RWPE2 (cell line): ENCODE results near the gene KIF1B.

ENCODE experiments used
- ATAC-seq: fragments of 200-7000 bp; cut with Tn5 transposase; 3 replicates; pipeline ENCODE4 v1.9.1; 2021; ENCODE audit warnings: low read depth
- DNase-seq: peaks from one replicate; pipeline ENCODE4 v3.0.0-alpha.2; 2020; ENCODE audit warnings: low spot score
- H3K27ac ChIP-seq: fragments of 450-650 bp; 2 replicates; pipeline ENCODE4 v1.5.1; 2017; ENCODE audit warnings: mild to moderate bottlenecking; ENCODE audit not compliant: poor library complexity, severe bottlenecking
- H3K27me3 ChIP-seq: fragments of 250-450 bp; sonication (Bioruptor Pico); 2 replicates; pipeline ENCODE4 v1.5.1; 2021; ENCODE audit warnings: mild to moderate bottlenecking, moderate library complexity; ENCODE audit not compliant: insufficient read depth, poor library complexity, severe bottlenecking
- H3K36me3 ChIP-seq: fragments of 250-450 bp; sonication (Bioruptor Pico); 2 replicates; pipeline ENCODE4 v1.5.1; 2020; ENCODE audit warnings: low read depth, mild to moderate bottlenecking, moderate library complexity
- H3K4me1 ChIP-seq: fragments of 250-450 bp; sonication (Bioruptor Pico); 2 replicates; pipeline ENCODE4 v1.5.1; 2021; ENCODE audit warnings: mild to moderate bottlenecking, moderate library complexity; ENCODE audit not compliant: insufficient read depth, poor library complexity, severe bottlenecking
- H3K4me3 ChIP-seq: fragments of 250-450 bp; sonication (Bioruptor Pico); 2 replicates; pipeline ENCODE4 v1.5.1; 2021; ENCODE audit warnings: mild to moderate bottlenecking, moderate library complexity; ENCODE audit not compliant: severe bottlenecking
- H3K9me3 ChIP-seq: fragments of 250-450 bp; sonication (Bioruptor Pico); 2 replicates; pipeline ENCODE4 v1.5.1; 2021; ENCODE audit warnings: mild to moderate bottlenecking, moderate library complexity; ENCODE audit not compliant: severe bottlenecking
- CTCF ChIP-seq: fragments of 450-650 bp; IDR thresholded peaks from one replicate; pipeline ENCODE4 v1.5.1; 2017; ENCODE audit warnings: mild to moderate bottlenecking, moderate library complexity; ENCODE audit not compliant: poor library complexity, severe bottlenecking

The KIF1B gene

GRCh38 chr1:10209905-10210810, at the start of gene KIF1B:
TSS of gene KIF1B (plus strand) at chr1:10210570. CDS start at chr1:10232329, 21,759 bp downstream.
- no peaks in the 10 kb centered on the region for H3K27me3 ChIP-seq
- peak within 1 kb of the TSS; percentile 85 for H3K27ac ChIP-seq
- ATAC-seq: peak; percentile 94
- no peaks in the 10 kb centered on the region for H3K9me3 ChIP-seq
- peak within 1 kb of the TSS; percentile 83 for H3K4me3 ChIP-seq
- no peaks in the 10 kb centered on the region for H3K36me3 ChIP-seq
- H3K4me1 ChIP-seq: no peaks in the 10 kb centered on the region
- TF ChIP-seq CTCF: peak; percentile 99
- peak; percentile 96 for DNase-seq

GRCh38 chr1:10160907-10161490, 49.4 kb upstream of the KIF1B start:
- Histone ChIP-seq H3K27ac (no peak overlapping the region), H3K4me1 (no peaks in the 10 kb centered on the region), H3K9me3 (no peaks in the 10 kb centered on the region), H3K36me3 (peaks cover 15% of the 10 kb centered on the region), H3K4me3 (no peak overlapping the region), H3K27me3 (no peaks in the 10 kb centered on the region)
- no peak for ATAC-seq
- no peak for DNase-seq
- TF ChIP-seq CTCF: no peak

GRCh38 chr1:10161541-10162290, 48.7 kb upstream of the KIF1B start:
- DNase-seq (no peak), ATAC-seq (no peak)
- H3K9me3 ChIP-seq: no peaks in the 10 kb centered on the region
- no peak overlapping the region for H3K4me3 ChIP-seq
- H3K4me1 ChIP-seq: no peaks in the 10 kb centered on the region
- TF ChIP-seq CTCF: no peak
- no peaks in the 10 kb centered on the region for H3K27me3 ChIP-seq
- H3K27ac ChIP-seq: no peak overlapping the region
- peaks cover 15% of the 10 kb centered on the region for H3K36me3 ChIP-seq

GRCh38 chr1:10168912-10169514, 41.4 kb upstream of the KIF1B start:
- Histone ChIP-seq H3K9me3 (no peaks in the 10 kb centered on the region), H3K27me3 (no peaks in the 10 kb centered on the region), H3K4me1 (peaks cover 16% of the 10 kb centered on the region), H3K27ac (peak overlapping the region; percentile 80), H3K36me3 (peaks cover 19% of the 10 kb centered on the region), H3K4me3 (no peak overlapping the region)
- no peak for DNase-seq
- no peak for ATAC-seq
- no peak for TF ChIP-seq CTCF
